LNCaP clone FGC (cell line): ENCODE data around the gene DAAM1.

Experiments
- DNase-seq: peaks from one replicate; pipeline ENCODE4 v3.0.0-alpha.2; 2011; ENCODE audit warnings: low read depth
- H3K4me3 ChIP-seq: 2 replicates; pipeline ENCODE4 v1.5.1; 2011; ENCODE audit warnings: mild to moderate bottlenecking, low read depth, low read length, control low read depth
- TF ChIP-seq, protein P1 (sequence below): IDR thresholded peaks from 2 replicates; pipeline ENCODE4 v1.5.1; 2012; ENCODE audit warnings: mild to moderate bottlenecking; ENCODE audit not compliant: control insufficient read depth, insufficient read depth; ENCODE audit errors: extremely low read depth

DAAM1 gene

DNA sequence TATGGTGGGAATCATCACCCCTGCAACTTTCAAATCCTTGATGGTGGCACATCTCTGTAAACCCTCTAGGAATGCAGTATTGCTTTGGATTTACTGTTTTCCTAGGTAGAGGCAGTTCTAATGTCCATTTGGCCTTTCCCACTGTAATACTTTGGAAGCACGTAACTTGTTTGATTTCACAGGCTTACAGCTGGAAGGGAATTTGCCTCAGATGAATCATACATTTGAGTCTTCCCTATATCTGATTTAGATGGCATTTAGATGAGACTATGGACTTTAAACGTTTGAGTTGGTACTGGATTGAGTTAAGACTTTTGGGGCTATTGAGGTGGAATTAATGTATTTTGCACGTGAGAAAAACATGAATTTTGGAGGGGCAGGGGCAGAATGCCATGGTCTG lies 35.9 kb downstream of the DAAM1 start:
- no peak for DNase-seq
- TF ChIP-seq, protein P1, sequence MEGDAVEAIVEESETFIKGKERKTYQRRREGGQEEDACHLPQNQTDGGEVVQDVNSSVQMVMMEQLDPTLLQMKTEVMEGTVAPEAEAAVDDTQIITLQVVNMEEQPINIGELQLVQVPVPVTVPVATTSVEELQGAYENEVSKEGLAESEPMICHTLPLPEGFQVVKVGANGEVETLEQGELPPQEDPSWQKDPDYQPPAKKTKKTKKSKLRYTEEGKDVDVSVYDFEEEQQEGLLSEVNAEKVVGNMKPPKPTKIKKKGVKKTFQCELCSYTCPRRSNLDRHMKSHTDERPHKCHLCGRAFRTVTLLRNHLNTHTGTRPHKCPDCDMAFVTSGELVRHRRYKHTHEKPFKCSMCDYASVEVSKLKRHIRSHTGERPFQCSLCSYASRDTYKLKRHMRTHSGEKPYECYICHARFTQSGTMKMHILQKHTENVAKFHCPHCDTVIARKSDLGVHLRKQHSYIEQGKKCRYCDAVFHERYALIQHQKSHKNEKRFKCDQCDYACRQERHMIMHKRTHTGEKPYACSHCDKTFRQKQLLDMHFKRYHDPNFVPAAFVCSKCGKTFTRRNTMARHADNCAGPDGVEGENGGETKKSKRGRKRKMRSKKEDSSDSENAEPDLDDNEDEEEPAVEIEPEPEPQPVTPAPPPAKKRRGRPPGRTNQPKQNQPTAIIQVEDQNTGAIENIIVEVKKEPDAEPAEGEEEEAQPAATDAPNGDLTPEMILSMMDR = no peak

DNA sequence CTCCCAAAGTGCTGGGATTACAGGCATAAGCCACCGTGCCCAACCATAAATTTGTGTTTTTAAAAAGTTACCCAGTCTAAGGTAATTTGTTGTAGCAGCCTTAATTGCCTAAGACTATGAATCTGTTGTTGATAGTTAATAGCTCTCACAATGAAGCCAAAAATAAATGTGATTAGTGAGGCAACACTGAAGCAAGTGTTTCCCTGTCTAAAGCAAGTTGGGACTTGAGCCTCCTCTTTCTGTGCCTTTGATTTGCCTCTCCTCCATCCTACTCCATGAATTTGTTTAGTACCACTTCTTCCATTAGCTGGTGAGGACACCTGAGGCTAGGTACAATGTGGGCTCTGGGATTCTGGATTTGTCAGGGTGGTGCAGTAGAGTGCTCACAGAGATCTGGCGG lies 36.8 kb downstream of the DAAM1 start:
- TF ChIP-seq, protein P1 = no peak
- no peak overlapping the region for H3K4me3 ChIP-seq
- DNase-seq = no peak

More for the DNA sequence above, 35.9 kb downstream of the DAAM1 start:
- H3K4me3 ChIP-seq = no peak overlapping the region

DNA sequence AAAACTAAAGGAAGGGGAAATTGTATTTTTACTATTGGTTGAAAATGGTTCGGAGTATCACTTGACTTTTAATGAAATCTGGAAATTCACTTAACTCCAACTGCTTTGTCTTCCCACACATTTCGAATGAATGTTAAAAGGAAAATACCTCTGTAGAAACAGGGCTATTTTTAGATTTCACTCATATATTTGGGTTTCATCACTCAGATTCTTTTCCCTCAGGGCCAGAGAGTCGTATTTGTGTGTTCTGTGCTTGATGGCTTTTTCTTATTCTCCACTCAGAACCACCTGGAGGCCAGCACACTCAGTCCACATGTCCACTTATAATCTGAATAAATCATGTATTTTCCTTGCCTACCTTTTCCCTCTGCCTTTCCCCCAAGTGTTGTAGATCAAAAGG lies 40.0 kb downstream of the DAAM1 start:
- TF ChIP-seq, protein P1 = no peak
- no peak for DNase-seq
- H3K4me3 ChIP-seq = no peak overlapping the region

DNA sequence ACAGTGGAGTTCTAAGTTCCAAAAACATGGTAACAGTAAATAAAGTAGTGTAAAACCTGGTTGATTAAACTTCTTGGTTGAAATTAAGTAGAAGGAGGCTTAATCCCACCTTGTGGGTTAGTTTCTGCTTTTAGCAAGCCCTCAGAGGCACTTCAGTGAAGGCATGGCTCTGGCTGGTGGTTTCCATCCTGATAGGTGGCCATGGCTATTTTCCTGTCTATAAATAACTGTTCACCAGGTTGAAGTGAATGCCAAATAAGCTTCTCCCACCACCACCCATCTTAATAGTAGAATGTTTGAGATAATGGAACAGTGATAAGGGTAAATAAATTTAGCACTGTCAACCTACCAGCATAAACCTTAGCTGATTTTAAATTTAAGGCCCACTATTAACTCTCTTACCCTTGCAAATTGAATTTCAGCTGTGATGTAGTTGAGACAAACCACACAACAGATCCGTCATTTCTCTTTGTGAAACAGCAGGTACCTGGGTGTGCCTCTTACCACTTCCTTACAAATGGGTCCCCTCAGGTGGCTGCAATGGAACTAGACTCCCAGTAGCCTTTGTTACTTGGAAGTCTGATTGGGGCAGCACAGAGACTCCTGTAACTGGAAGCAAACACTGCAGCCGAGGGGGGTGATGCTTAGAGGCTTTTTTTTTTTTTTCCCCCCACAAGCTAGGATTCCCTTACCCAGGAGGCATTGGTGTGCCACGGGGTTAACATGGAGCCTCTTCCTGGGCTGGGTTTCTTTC lies 41.4 kb downstream of the DAAM1 start:
- no peak for DNase-seq
- no peak overlapping the region for H3K4me3 ChIP-seq
- TF ChIP-seq, protein P1 = no peak

DNA sequence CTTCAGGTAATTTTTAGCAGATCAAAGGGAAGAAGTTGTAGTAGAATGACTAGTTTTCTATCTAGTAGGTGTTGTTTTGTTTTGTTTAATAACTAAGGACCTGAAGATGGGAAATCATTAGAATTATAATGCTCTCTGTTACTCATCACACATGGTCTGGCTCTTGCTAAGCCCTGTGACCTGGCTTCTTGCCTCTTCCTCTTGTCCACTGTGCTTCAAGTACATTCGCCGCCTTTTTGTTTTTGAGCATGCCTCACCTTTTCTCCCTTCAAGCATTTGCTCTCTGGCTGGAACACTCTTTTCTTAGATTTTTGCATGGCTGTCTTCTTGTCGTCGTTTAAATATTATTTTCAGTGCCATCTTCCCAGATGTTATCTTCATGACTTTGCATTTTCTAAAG lies 47.7 kb downstream of the DAAM1 start:
- TF ChIP-seq, protein P1 = no peak

DNA sequence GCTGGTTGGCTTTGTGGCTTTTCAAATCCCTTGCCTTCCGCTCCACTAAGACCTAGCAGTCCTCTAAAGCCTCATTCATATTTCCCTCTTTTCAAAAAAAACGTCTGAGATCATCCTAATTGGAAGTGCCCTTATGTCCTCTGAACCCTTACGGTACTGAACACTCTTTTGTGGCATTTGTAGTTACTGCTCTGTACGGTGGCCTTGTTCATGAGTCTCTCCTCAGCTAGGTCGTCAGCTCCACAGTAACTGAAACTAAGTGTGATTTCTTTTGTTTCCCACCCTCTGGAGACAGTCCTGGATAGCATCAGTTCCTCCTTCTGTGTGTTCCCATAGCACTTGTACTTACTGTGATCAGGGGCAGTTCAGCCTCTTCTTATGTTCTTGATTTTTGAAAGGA lies 49.7 kb downstream of the DAAM1 start:
- no peak for DNase-seq
- TF ChIP-seq, protein P1 = no peak
- H3K4me3 ChIP-seq = no peak overlapping the region

More for the DNA sequence above, 47.7 kb downstream of the DAAM1 start:
- DNase-seq = no peak
- H3K4me3 ChIP-seq = no peak overlapping the region

DNA sequence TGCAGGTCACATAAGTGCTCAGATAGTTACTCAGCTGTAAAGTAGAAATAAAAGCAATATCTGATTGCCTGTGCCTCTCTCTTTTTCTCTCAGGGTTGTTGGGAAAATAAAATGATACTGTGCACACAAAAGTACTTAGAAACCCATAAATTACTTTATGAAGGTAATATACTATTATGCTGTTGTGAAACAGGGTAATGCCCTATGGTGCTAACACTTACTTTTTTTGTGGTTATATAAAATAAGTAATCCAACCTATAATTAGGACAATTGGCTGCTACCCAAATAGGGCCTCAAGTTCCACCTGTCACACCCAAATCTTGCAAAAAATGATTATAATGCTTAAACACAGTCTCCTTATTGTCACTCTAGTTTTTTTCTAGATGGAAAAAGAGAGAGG lies 50.6 kb downstream of the DAAM1 start:
- TF ChIP-seq, protein P1 = no peak
- no peak overlapping the region for H3K4me3 ChIP-seq
- no peak for DNase-seq
